Urinary bladder (tissue), 4 donors: ENCODE results near the gene MYZAP. TPM values are rescaled to one million over a fixed set of nuclear protein-coding genes. Genes with fewer than 3 reads are reported as not detected.

Experiments used
- DNase-seq: peaks from one replicate; pipeline ENCODE4 v3.0.0-alpha.2; 2015; ENCODE audit errors: extremely low spot score
- H3K27ac ChIP-seq: one replicate; pipeline ENCODE4 v1.5.1; 2013; ENCODE audit warnings: low read depth, mild to moderate bottlenecking, moderate library complexity
- H3K36me3 ChIP-seq: one replicate; pipeline ENCODE4 v1.6.1; 2013; ENCODE audit warnings: mild to moderate bottlenecking, moderate library complexity; ENCODE audit not compliant: insufficient read depth
- H3K4me1 ChIP-seq: one replicate; pipeline ENCODE4 v1.6.1; 2013; ENCODE audit warnings: mild to moderate bottlenecking, moderate library complexity; ENCODE audit not compliant: insufficient read depth
- H3K4me3 ChIP-seq: one replicate; pipeline ENCODE4 v1.5.1; 2013; ENCODE audit warnings: low read depth, low read length
- WGBS: extraction: QIAGEN DNeasy Blood & Tissue Kit; methylation state at CpG from one replicate; pipeline ENCODE4 v1.1.7; 2013; 5-methylcytosine and 5-hydroxymethylcytosine counted together
- polyA plus RNA-seq: library from polyadenylated mRNA; stranded (reverse); fragments of 200-250 nt; gene quantifications from one replicate; pipeline ENCODE4 v1.2.3, GENCODE V29; 2013
- total RNA-seq: library from RNA; depleted of rRNA; stranded (reverse); fragments of >200 nt; gene quantifications from one replicate; pipeline ENCODE4 v1.2.3, GENCODE V29; 2014
- donor health status: healthy with polysubstance abuse.
- donor health status: healthy.

MYZAP gene
- total and polyA plus RNA-seq, 2 donors: 19.2 to 152 TPM

DNA sequence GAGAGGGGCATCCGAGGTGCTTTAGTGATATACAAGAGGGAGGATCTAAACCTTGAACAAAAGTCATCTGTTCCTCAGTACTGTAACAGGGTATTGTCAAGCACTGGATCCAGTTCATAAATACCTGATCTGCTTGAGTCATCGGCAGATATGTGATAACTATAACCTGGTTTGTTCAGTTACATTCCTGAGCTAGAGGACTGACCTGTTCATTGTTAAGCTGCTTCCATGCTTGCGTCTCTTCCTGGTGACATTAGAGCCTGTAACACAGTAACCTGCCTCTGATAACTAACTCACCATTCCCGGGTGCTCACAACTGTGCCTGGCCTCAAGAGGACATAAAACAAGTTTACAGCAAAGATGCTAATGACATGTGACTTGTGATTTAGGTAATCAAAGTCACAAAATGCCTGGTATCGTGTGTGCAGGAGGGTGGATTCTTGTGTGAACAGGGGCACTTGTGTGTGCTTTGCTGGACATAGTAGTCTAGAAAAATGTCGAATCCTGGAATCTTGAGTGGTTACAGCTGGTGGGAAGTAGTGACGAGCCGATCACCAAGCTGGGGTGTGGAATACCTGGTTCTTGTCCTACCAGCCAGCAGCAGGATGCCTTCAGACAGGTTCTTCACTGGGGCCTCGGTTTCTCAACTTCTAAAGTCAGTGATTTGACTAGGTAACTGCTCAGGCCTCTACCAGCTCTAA, 83.9 kb downstream of the MYZAP start:
- Histone ChIP-seq H3K27ac (no peak overlapping the region), H3K36me3 (peaks cover 2% of the 10 kb centered on the region), H3K4me3 (no peak overlapping the region), H3K4me1 (peaks cover 1% of the 10 kb centered on the region)
- WGBS: 81% methylated on average over 9 of the region's 9 CpGs
- no peak for DNase-seq

DNA sequence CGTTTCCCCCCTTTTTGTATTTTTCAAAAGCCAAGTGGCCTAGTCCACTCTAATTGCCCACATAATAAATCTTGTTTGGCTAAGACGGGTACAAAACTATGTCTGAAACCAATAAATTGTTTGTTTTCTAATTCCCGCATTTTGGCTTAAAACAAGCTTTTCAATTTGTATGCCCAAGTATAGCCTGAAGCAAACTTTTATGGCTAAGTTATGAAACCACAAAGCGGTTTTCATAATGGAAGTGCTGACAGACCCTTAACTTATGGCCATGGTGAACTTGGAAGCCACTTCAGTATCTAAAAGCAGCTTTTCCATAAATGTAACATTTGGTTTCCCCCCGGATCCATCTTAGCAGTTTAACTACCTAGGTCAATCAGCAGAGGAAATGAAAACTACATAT, 84.9 kb downstream of the MYZAP start:
- Histone ChIP-seq H3K4me1 (peaks cover 1% of the 10 kb centered on the region), H3K4me3 (no peak overlapping the region), H3K36me3 (peaks cover 2% of the 10 kb centered on the region), H3K27ac (no peak overlapping the region)
- WGBS: 78% methylated on average over 5 of the region's 5 CpGs
- DNase-seq: no peak

DNA sequence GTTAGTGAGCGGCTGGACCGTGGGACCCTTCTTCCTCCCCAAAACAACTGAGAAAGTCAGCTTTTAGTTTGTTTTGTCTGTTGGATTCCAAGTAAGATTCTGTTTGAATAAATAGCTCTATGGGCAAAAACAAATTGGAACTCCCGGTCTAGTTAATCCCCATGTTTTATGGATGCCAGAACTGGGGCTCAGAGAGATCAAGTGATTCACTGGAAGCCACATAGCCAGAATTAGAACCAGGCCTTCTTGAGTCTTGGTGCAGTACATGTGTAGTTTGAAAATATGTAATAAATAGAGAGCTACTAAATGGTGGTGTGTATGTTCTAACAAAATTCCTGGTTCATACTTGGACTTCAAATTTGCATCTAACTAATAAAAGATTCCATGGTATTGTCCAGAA, 85.5 kb downstream of the MYZAP start:
- no peak for DNase-seq
- Histone ChIP-seq H3K36me3 (peaks cover 2% of the 10 kb centered on the region), H3K4me1 (peaks cover 1% of the 10 kb centered on the region), H3K4me3 (no peak overlapping the region), H3K27ac (no peak overlapping the region)
- 61% methylated on average over 3 of the region's 3 CpGs for WGBS

DNA sequence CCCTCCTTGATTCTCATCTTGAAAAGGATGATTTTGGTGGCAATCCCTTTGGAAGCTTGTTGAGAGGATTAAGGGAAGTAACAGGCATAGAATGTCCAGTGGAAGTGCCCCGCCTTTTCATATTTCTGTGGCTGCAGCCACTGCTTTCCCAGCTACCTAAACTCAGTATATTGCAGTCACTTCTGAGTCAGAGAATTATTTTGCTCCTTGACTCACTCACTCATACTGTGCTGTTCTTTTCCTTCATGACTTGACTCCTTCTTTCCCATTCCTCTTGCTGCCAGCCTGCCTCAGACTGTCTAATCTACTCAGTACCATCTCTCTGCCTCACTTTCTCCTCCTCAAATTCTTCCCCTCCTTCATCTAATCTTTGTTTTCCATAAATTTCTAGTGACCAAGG, 88.3 kb downstream of the MYZAP start:
- DNase-seq: no peak
- Histone ChIP-seq H3K4me1 (peaks cover 1% of the 10 kb centered on the region), H3K4me3 (no peak overlapping the region), H3K36me3 (peaks cover 2% of the 10 kb centered on the region), H3K27ac (no peak overlapping the region)
- 96% methylated on average over 1 of the region's 1 CpG for WGBS

DNA sequence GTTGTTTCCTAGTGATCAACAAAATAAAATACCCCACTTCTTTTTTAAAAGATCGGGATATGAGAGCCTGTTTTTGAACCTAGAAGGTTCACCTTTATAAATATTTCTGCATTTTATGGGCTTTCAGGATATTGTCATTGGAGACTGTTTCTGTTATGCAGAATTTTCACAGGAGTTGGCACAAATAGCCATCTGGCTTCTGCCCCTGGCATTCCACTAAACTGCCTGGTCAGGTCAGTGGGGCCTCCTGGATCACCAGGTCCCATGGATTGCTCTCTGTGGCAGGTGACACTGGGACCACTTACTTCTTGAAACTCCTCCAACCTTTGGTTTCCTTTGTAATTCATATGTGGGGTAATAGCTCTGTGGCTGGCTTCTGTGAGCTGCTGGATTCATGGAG, 89.3 kb downstream of the MYZAP start:
- 96% methylated on average over 1 of the region's 1 CpG for WGBS
- no peak overlapping the region for H3K4me3 ChIP-seq
- H3K4me1 ChIP-seq: peaks cover 1% of the 10 kb centered on the region
- DNase-seq: no peak
- H3K36me3 ChIP-seq: peaks cover 2% of the 10 kb centered on the region
- no peak overlapping the region for H3K27ac ChIP-seq

DNA sequence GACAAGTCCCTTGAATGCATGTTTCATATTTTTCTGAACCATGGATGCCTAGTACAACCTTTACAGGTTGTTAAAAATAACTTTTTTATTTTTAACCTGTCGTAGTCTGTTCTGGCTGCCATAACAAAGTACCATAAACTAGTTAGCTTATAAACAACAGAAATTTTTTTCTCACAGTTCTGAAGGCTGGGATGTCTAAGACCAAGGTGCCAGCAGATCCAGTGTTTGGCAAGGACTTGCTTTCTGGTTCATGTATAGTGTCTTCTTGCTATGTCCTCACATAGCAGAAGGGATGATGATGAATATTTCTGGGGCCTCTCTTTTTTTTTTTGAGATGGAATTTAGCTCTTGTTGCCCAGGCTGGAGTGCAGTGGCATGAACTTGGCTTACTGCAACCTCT, 91.8 kb downstream of the MYZAP start:
- Histone ChIP-seq H3K27ac (no peak overlapping the region), H3K4me1 (no peaks in the 10 kb centered on the region), H3K4me3 (no peak overlapping the region), H3K36me3 (peaks cover 2% of the 10 kb centered on the region)
- no peak for DNase-seq
- 60% methylated on average over 1 of the region's 1 CpG for WGBS

DNA sequence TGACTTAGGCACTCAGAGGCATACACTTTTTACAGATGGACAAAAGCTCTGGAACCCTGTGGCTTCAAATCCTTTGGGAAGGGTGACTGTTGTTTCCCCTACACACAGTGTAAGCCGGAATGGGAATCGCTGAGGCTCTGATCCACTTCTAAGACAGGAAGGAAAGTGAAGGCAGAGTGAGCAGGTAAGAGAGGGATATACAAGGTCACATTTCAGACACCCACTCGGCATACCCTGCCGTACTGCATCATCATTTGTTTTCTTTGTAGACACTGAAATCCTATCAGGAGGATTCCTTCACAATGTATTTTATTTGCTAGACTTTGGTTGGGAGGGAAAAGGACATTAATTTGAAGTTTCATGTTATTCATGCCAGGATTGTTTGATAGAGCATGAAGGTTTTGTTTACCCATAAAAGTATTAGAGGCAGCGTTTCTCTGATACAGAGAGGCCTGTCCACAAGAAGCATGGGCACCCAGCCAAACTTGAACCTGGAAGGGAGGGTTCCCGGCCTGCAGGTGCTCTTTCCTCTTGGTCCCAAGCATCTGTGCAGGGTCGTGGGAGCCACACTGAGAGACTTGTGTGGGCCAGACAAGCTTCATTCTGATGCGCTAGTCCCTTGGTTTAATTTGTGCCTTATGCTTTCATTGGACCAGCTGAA, 92.9 kb downstream of the MYZAP start:
- 66% methylated on average over 8 of the region's 8 CpGs for WGBS
- H3K36me3 ChIP-seq: peaks cover 2% of the 10 kb centered on the region
- H3K4me1 ChIP-seq: no peaks in the 10 kb centered on the region
- H3K4me3 ChIP-seq: no peak overlapping the region
- no peak for DNase-seq
- H3K27ac ChIP-seq: no peak overlapping the region

DNA sequence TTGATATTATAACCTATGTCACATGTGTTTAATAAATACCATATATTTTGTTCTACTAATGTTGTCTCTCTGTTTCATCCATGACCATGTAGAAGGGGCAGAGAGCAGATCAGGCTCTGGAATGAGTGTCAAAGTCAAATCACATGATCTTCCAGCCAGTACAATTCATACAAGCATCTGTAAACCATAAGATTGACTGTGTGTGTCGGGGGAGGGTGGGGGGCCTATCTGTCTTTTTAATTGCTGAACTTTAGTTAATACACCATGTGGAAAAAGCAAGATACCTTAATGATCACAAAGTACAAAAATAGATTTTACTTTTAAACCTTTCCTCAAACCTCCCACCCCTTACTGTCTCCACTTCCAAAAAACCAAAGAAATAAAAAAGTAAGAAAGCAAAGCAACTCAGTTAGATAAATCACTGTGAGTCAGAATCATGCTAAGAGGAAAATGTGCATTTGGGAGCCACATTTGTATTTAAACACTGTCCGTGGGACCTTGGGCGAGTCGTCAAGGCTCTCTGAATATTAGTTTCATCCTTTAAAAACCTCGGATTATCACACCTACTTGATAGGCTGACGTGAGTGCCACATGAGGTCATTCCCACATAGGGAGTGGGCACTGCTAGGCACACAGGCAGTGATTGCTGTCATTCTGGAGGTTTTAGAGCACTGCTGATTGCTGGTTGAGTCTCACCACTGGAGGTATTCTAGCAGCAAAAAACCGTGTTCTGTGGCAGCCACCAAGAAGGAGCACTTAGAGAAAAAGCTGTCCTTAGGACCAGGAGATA, 93.8 kb downstream of the MYZAP start:
- no peak for DNase-seq
- Histone ChIP-seq H3K4me1 (no peaks in the 10 kb centered on the region), H3K4me3 (no peak overlapping the region), H3K27ac (no peak overlapping the region), H3K36me3 (peaks cover 2% of the 10 kb centered on the region)
- 63% methylated on average over 7 of the region's 7 CpGs for WGBS

DNA sequence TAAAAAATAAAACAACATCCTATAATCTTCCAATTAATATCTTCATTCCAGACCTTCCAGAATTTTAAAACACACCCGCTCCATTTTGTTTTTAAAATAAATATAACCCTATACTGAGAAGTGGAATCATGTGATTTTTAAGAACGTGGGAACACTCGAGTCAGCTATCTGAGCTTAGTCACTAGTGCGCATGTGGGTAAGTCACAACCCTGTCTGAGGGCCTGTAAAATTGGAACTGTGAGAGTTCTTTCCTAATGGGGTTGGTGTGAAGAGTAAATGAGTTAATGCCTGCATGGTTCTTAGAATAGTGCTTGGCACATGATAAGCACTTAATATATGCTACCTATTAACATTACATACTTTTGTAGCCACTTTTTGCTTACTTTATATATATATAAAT, 95.0 kb downstream of the MYZAP start:
- 75% methylated on average over 4 of the region's 4 CpGs for WGBS
- no peak for DNase-seq
- no peak overlapping the region for H3K27ac ChIP-seq
- no peak overlapping the region for H3K4me3 ChIP-seq
- peaks cover 2% of the 10 kb centered on the region for H3K36me3 ChIP-seq
- H3K4me1 ChIP-seq: no peaks in the 10 kb centered on the region

DNA sequence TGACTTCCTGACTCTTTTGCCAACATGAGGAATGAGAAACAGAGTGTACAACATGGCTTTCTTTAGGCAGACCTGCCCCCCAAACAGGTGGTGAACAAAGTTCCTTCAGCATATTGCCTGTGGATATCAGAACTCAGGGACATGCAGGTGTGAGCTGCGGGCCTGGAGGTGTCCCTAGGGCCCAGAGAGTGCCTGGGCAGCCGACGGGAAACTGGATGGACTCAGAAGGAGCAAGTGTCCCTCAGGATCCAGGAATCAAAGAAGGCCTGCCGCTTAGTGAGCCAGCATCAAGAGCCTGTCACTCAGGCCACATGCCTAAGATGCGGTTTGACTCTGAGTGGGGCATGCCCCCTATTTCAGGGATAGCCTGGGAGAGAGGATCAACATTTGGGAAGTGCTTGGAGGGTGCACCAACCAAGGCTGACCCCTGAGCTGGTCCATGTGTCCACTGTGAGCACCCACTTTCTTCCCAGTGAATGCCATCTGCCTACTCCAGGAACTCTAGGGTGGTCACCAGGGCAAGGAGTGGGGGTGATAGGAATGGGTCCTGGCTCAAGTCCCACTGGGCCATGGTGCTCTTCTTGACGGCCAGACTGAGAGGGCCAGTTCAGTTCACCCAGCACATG, 98.8 kb downstream of the MYZAP start:
- 89% methylated on average over 6 of the region's 6 CpGs for WGBS
- no peak overlapping the region for H3K27ac ChIP-seq
- H3K4me3 ChIP-seq: no peak overlapping the region
- no peaks in the 10 kb centered on the region for H3K36me3 ChIP-seq
- no peaks in the 10 kb centered on the region for H3K4me1 ChIP-seq
- no peak for DNase-seq

DNA sequence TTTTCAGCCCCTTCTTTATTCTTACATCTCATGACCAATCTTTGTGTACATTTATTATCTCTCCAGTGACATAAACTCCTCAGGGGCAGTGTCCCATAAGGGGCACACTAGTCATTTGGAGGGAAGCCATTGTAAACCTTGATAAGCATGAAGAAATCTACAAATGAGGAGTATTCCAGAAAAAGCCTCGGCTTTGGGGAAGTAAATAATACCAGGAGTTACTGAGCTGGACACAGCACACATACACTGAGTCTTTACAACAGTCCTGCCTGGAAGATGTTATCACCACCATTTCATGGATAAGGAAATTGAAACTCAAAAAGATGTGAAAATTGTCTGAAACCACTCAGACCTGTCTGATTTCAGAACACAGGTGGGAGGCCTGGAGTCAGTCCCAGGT, 99.4 kb downstream of the MYZAP start:
- Histone ChIP-seq H3K4me3 (no peak overlapping the region), H3K27ac (no peak overlapping the region), H3K36me3 (no peaks in the 10 kb centered on the region), H3K4me1 (peaks cover under 1% of the 10 kb centered on the region)
- DNase-seq: no peak
- 23% methylated on average over 1 of the region's 1 CpG for WGBS

DNA sequence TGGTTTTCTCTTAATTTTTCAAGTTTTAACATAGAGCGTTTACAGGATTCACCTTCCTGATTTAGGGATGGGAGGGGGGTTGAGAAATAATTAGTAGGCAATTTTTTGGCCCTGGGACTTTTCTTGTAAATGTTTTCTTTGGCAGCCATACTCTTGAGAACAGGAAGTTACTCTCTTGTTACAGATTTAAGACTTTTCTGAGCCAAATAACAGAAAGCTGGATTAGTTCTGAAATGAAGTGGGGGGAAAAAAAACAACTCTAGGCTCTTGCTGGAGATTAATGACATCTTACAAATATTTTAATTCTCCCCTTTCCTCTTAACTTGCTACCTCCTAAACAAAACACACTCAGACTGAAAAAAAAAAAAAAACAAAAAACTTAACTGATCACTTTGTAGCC, 101.0 kb downstream of the MYZAP start:
- Histone ChIP-seq H3K27ac (no peak overlapping the region), H3K36me3 (no peaks in the 10 kb centered on the region), H3K4me3 (no peak overlapping the region), H3K4me1 (peaks cover 3% of the 10 kb centered on the region)
- WGBS: 46% methylated on average over 1 of the region's 1 CpG
- DNase-seq: peak; percentile 54

DNA sequence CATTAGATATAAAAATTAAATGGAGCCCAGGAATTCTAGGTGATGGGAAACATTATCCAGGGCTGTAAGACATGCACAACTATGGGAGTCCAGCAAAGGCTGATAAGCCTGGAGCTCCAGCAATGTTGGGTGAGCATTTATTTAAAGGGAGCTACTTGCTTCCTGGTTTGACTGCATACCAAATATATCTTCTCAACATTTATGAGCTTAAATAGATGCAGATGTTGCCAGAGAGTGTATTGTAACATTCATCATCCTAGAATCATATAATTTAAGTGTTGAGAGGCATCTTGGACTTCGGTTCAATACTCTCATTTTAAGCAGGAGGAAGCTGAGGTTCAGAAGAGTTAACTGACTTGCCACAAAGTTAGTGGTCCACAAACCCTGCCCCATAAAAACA, 102.6 kb downstream of the MYZAP start:
- Histone ChIP-seq H3K27ac (no peak overlapping the region), H3K4me3 (no peak overlapping the region), H3K36me3 (no peaks in the 10 kb centered on the region), H3K4me1 (peaks cover 3% of the 10 kb centered on the region)
- WGBS: 27% methylated on average over 1 of the region's 1 CpG
- no peak for DNase-seq
